EH (cell line): ENCODE measurements around the gene COG7.
"Not testable (repeated sequence)": the region's sequence is repeated elsewhere in the genome, so short reads cannot be mapped to it uniquely, and the experiment has no call there.

Experiments used
- DNase-seq: peaks from one replicate; pipeline ENCODE4 v3.0.0-alpha.2; 2015; ENCODE audit warnings: low read depth

COG7 gene

GRCh38 chr16:23469814-23470213 lies 16.8 kb upstream of the COG7 start:
- peak; percentile 20 for DNase-seq

GRCh38 chr16:23466162-23466885 lies 13.3 kb upstream of the COG7 start:
- peak; percentile 87 for DNase-seq

GRCh38 chr16:23465179-23465578 lies 12.2 kb upstream of the COG7 start:
- no peak for DNase-seq

- DNase-seq, result no peak
Observed at GRCh38 chr16:23464196-23464595, 11.2 kb upstream of the COG7 start.

- peak; percentile 60 for DNase-seq
Observed at GRCh38 chr16:23462994-23463393, 10.0 kb upstream of the COG7 start.

GRCh38 chr16:23453338-23454052 lies 506 bp upstream of the COG7 start:
- no peak for DNase-seq

- no peak for DNase-seq
Observed at GRCh38 chr16:23452221-23452571, 793 bp downstream of the COG7 start.

GRCh38 chr16:23448392-23448791 lies 4.6 kb downstream of the COG7 start:
- DNase-seq, result no peak

- not testable (repeated sequence) for DNase-seq
Observed at GRCh38 chr16:23437542-23437941, 15.4 kb downstream of the COG7 start.

- DNase-seq, result no peak
Observed at GRCh38 chr16:23436951-23437350, 16.0 kb downstream of the COG7 start.

GRCh38 chr16:23435500-23435899 lies 17.5 kb downstream of the COG7 start:
- peak; percentile 56 for DNase-seq

- peak; percentile 72 for DNase-seq
Observed at GRCh38 chr16:23434380-23434779, 18.6 kb downstream of the COG7 start.

GRCh38 chr16:23433261-23433920 lies 19.6 kb downstream of the COG7 start:
- DNase-seq, result no peak

GRCh38 chr16:23432176-23433128 lies 20.5 kb downstream of the COG7 start:
- peak; percentile 58 for DNase-seq

GRCh38 chr16:23428351-23428750 lies 24.6 kb downstream of the COG7 start:
- no peak for DNase-seq

- DNase-seq, result peak; percentile 28
Observed at GRCh38 chr16:23424292-23424958, 28.6 kb downstream of the COG7 start.

- peak; percentile 99 for DNase-seq
Observed at GRCh38 chr16:23423496-23424049, 29.4 kb downstream of the COG7 start.

- DNase-seq, result peak; percentile 62
Observed at GRCh38 chr16:23420011-23420410, 33.0 kb downstream of the COG7 start.

GRCh38 chr16:23416816-23417215 lies 36.2 kb downstream of the COG7 start:
- DNase-seq, result no peak

GRCh38 chr16:23414731-23415130 lies 38.3 kb downstream of the COG7 start:
- no peak for DNase-seq

GRCh38 chr16:23410176-23410575 lies 42.8 kb downstream of the COG7 start:
- peak; percentile 63 for DNase-seq
